ENCODE results near the gene MAOA.

Gene MAOA

GRCh38 chrX:43627669-43628068 lies 28.4 kb upstream of the MAOA start (continued):
- TF ChIP-seq ZBTB44 (tag by site-specific recombination; IDR thresholded peaks at IDR 0.05), result no peak
- TF ChIP-seq ZNF354C (tag by site-specific recombination; IDR thresholded peaks at IDR 0.05; ENCODE audit: borderline replicate concordance, low read depth), result no peak
- TF ChIP-seq ZNF239 (tag by site-specific recombination; IDR thresholded peaks at IDR 0.05), result no peak
- TF ChIP-seq ZNF292 (tag by site-specific recombination; IDR thresholded peaks at IDR 0.05; ENCODE audit: borderline replicate concordance, low read depth), result no peak
- no peak for TF ChIP-seq ZNF302 (tag by site-specific recombination; IDR thresholded peaks at IDR 0.05; ENCODE audit: low read depth)
- TF ChIP-seq ZNF146 (tag by site-specific recombination; IDR thresholded peaks at IDR 0.05), result no peak
- TF ChIP-seq SP7 (tag by site-specific recombination; IDR thresholded peaks at IDR 0.05), result no peak

- H3K9me3 ChIP-seq (ENCODE audit: control insufficient read depth, insufficient read depth, low read depth, low read length), result no peaks in the 10 kb centered on the region
- H3K4me1 ChIP-seq (ENCODE audit: control insufficient read depth, insufficient read depth, low read length), result no peaks in the 10 kb centered on the region
- TF ChIP-seq ZNF174 (tag by site-specific recombination; IDR thresholded peaks at IDR 0.05), result no peak
- no peak for TF ChIP-seq ZNF555 (tag by site-specific recombination; conservative IDR thresholded peaks at IDR 0.05)
- TF ChIP-seq ZNF426 (tag by site-specific recombination; IDR thresholded peaks at IDR 0.05), result no peak
- no peak for TF ChIP-seq ZNF148 (tag by site-specific recombination; IDR thresholded peaks at IDR 0.05; ENCODE audit: borderline replicate concordance)
- TF ChIP-seq ZBTB11 (tag by site-specific recombination; conservative IDR thresholded peaks at IDR 0.05; ENCODE audit: low read depth), result no peak
- no peak for TF ChIP-seq SCRT2 (tag by site-specific recombination; IDR thresholded peaks at IDR 0.05)
- no peak for TF ChIP-seq PRDM10 (tag by site-specific recombination; IDR thresholded peaks at IDR 0.05)
- TF ChIP-seq ZBTB44 (tag by site-specific recombination; IDR thresholded peaks at IDR 0.05), result no peak
- TF ChIP-seq ZNF768 (tag by site-specific recombination; IDR thresholded peaks at IDR 0.05), result no peak
- no peak for TF ChIP-seq ZNF501 (tag by site-specific recombination; IDR thresholded peaks at IDR 0.05)
- TF ChIP-seq ZFP37 (tag by site-specific recombination; IDR thresholded peaks at IDR 0.05), result no peak
- TF ChIP-seq ZNF664 (tag by site-specific recombination; IDR thresholded peaks at IDR 0.05), result no peak
- TF ChIP-seq ZNF121 (tag by site-specific recombination; IDR thresholded peaks at IDR 0.05), result no peak
- no peak for TF ChIP-seq ZNF404 (tag by site-specific recombination; IDR thresholded peaks at IDR 0.05)
- ChIA-PET POLR2A (no interaction called here), CTCF (interaction anchor here (0.7 kb wide), 1 partner anchor 558 kb away, joined by 6 read pairs; no protein-coding TSS in a partner anchor)
- no peak overlapping the region for H3K4me3 ChIP-seq (ENCODE audit: low read depth, low read length)
- no peak overlapping the region for H3K27ac ChIP-seq (ENCODE audit: extremely low read depth, low read depth, low read length)
- H3K36me3 ChIP-seq (ENCODE audit: control insufficient read depth in 2 of 2, insufficient read depth in 1 of 2, low read length in 2 of 2), result no peaks in the 10 kb centered on the region
These were observed 26.9 kb upstream of the MAOA start for GRCh38 chrX:43629229-43629628.
